CD14-positive monocyte (primary cell): ENCODE measurements around the gene SUSD6. TPM values are rescaled to one million over a fixed set of nuclear protein-coding genes. Genes with fewer than 3 reads are reported as not detected.
"Not testable (repeated sequence)": the region's sequence is repeated elsewhere in the genome, so short reads cannot be mapped to it uniquely, and the experiment has no call there.

ENCODE experiments used
- DNase-seq, 3 donors: peaks; one replicate each; pipeline ENCODE4 v3.0.0-alpha.2; 2011 to 2022
- H2AFZ ChIP-seq: 2 replicates; pipeline ENCODE4 v1.6.0; 2012; ENCODE audit warnings: mild to moderate bottlenecking, low read depth, low read length, inconsistent platforms; ENCODE audit not compliant: insufficient read depth, poor library complexity, severe bottlenecking
- H3K27ac ChIP-seq, 2 donors: 1 replicate in 1 of 2; 2 replicates in 1 of 2; pipeline ENCODE4 v1.5.1; 2012 to 2013; ENCODE audit warnings: low read length in 2 of 2, control low read depth in 1 of 2, inconsistent platforms in 1 of 2, low read depth in 1 of 2, mild to moderate bottlenecking in 1 of 2
- H3K27me3 ChIP-seq, 2 donors: one replicate each; pipeline versions ENCODE4 v1.6.0 to v1.6.1; 2011 to 2013; ENCODE audit warnings: low read length in 2 of 2; ENCODE audit not compliant: control insufficient read depth in 2 of 2, insufficient read depth in 2 of 2
- H3K36me3 ChIP-seq, 2 donors: replicated peaks in 1 of 2; 1 replicate in 1 of 2; 2 replicates in 1 of 2; pipeline versions ENCODE4 v1.5.1 to v1.6.1; 2012 to 2013; ENCODE audit warnings: low read length in 2 of 2, control low read depth in 1 of 2, inconsistent platforms in 1 of 2, mild to moderate bottlenecking in 1 of 2; ENCODE audit not compliant: insufficient read depth in 2 of 2, control insufficient read depth in 1 of 2
- H3K4me1 ChIP-seq, 2 donors: 1 replicate in 1 of 2; 2 replicates in 1 of 2; pipeline versions ENCODE4 v1.5.1 to v1.6.1; 2012 to 2013; ENCODE audit warnings: low read length in 2 of 2, control low read depth in 1 of 2, inconsistent platforms in 1 of 2, mild to moderate bottlenecking in 1 of 2, moderate library complexity in 1 of 2; ENCODE audit not compliant: insufficient read depth in 2 of 2, control insufficient read depth in 1 of 2
- H3K4me2 ChIP-seq: replicated peaks from 2 replicates; pipeline ENCODE3; 2012; ENCODE audit warnings: low read length, moderate library complexity, mild to moderate bottlenecking; ENCODE audit not compliant: poor library complexity, severe bottlenecking; ENCODE audit errors: extremely low read depth
- H3K4me3 ChIP-seq, 3 experiments: fragments of 200-600 bp in 1 of 3; sonication (generic) in 1 of 3; replicated peaks in 1 of 3; 1 replicate in 2 of 3; 2 replicates in 1 of 3; pipeline ENCODE4 v1.5.1; 2011 to 2013; ENCODE audit warnings: low read length in 3 of 3, mild to moderate bottlenecking in 3 of 3, control low read depth in 2 of 3, low read depth in 2 of 3, inconsistent platforms in 1 of 3, moderate library complexity in 1 of 3
- H3K79me2 ChIP-seq: 2 replicates; pipeline ENCODE4 v1.6.0; 2012; ENCODE audit warnings: mild to moderate bottlenecking, control low read depth, inconsistent platforms, low read length, moderate library complexity; ENCODE audit not compliant: insufficient read depth
- H3K9ac ChIP-seq: 2 replicates; pipeline ENCODE4 v1.6.0; 2017; ENCODE audit warnings: low read length, mild to moderate bottlenecking; ENCODE audit not compliant: insufficient read depth, poor library complexity, severe bottlenecking
- H3K9me3 ChIP-seq, 2 donors: replicated peaks in 1 of 2; 1 replicate in 1 of 2; 2 replicates in 1 of 2; pipeline versions ENCODE4 v1.5.1 to v1.6.1; 2012 to 2013; ENCODE audit warnings: low read length in 2 of 2, control low read depth in 1 of 2; ENCODE audit not compliant: control insufficient read depth in 1 of 2, insufficient read depth in 1 of 2
- H4K20me1 ChIP-seq: 2 replicates; pipeline ENCODE4 v1.6.0; 2012; ENCODE audit warnings: mild to moderate bottlenecking, low read length, control low read depth, moderate library complexity; ENCODE audit not compliant: insufficient read depth
- H3K27ac Mint-ChIP-seq, 7 donors: one replicate each; pipeline ENCODE4 v1.8.0; 2020; ENCODE audit warnings: mild to moderate bottlenecking in 7 of 7, mixed read lengths in 7 of 7, moderate library complexity in 6 of 7, inconsistent platforms in 2 of 7
- H3K27me3 Mint-ChIP-seq, 3 donors: one replicate each; pipeline ENCODE4 v1.8.0; 2021 to 2022; ENCODE audit warnings: low read depth in 3 of 3, mild to moderate bottlenecking in 3 of 3, mixed read lengths in 3 of 3, moderate library complexity in 3 of 3, inconsistent platforms in 1 of 3
- H3K36me3 Mint-ChIP-seq, 2 donors: one replicate each; pipeline ENCODE4 v1.8.0; 2020; ENCODE audit warnings: mixed read lengths in 2 of 2, inconsistent platforms in 1 of 2, mild to moderate bottlenecking in 1 of 2
- H3K4me1 Mint-ChIP-seq: one replicate; pipeline ENCODE4 v1.8.0; 2020; ENCODE audit warnings: mild to moderate bottlenecking, mixed read lengths
- H3K4me3 Mint-ChIP-seq, 2 donors: one replicate each; pipeline ENCODE4 v1.8.0; 2020; ENCODE audit warnings: mild to moderate bottlenecking in 2 of 2, mixed read lengths in 2 of 2, moderate library complexity in 1 of 2
- H3K9me3 Mint-ChIP-seq, 7 donors: one replicate each; pipeline ENCODE4 v1.8.0; 2020 to 2022; ENCODE audit warnings: mixed read lengths in 7 of 7, mild to moderate bottlenecking in 6 of 7, moderate library complexity in 6 of 7, inconsistent platforms in 2 of 7
- WGBS: methylation state at CpG from one replicate; pipeline ENCODE4 v1.1.5; 2013; ENCODE audit warnings: missing lambda C conversion rate; ENCODE audit not compliant: insufficient coverage; 5-methylcytosine and 5-hydroxymethylcytosine counted together
- intact Hi-C, 2 donors: fragments of 100-400 bp; cut with micrococcal nuclease; formaldehyde crosslinking; loops; one replicate each; pipeline versions ENCODE4 v1.15.0 to v1.15.1; 2023
- polyA plus RNA-seq, 3 donors: library from polyadenylated mRNA; depleted of rRNA in 1 of 3; unstranded in 2 of 3; stranded (reverse) in 1 of 3; fragments of 300-500 nt in 2 of 3; fragments of >200 nt in 1 of 3; fragmentation: Illumina TruSeq in 2 of 3; gene quantifications; 1 replicate in 2 of 3; 2 replicates in 1 of 3; pipeline ENCODE4 v1.2.3, GENCODE V29; 2012 to 2021
- TF ChIP-seq, protein P1 (sequence below): fragments of 200-600 bp; IDR thresholded peaks from one replicate; pipeline ENCODE4 v1.8.0; 2022; ENCODE audit warnings: antibody characterized with exemption, mild to moderate bottlenecking

The SUSD6 gene
- polyA plus RNA-seq, 3 donors, result 17.3 to 81.8 (median 30.1) TPM

- H3K27me3 ChIP-seq, result no peaks in the 10 kb centered on the region
- Mint-ChIP-seq H3K9me3 (no peaks in the 10 kb centered on the region), H3K27me3 (peaks cover 0 to 4% (median 3%) of the 10 kb centered on the region in 3 donors), H3K36me3 (no peaks in the 10 kb centered on the region), H3K27ac (no peak overlapping the region), H3K4me1 (no peaks in the 10 kb centered on the region), H3K4me3 (no peak overlapping the region)
- no peaks in the 10 kb centered on the region for H4K20me1 ChIP-seq
- H3K9ac ChIP-seq, result no peak overlapping the region
- no peaks in the 10 kb centered on the region for H3K36me3 ChIP-seq
- no peaks in the 10 kb centered on the region for H3K79me2 ChIP-seq
- intact Hi-C loops, result no loop called here
- no peak overlapping the region for H3K4me3 ChIP-seq
- no peak for DNase-seq
- H3K9me3 ChIP-seq, result no peaks in the 10 kb centered on the region
- H3K27ac ChIP-seq, result no peak overlapping the region
- TF ChIP-seq, protein P1, sequence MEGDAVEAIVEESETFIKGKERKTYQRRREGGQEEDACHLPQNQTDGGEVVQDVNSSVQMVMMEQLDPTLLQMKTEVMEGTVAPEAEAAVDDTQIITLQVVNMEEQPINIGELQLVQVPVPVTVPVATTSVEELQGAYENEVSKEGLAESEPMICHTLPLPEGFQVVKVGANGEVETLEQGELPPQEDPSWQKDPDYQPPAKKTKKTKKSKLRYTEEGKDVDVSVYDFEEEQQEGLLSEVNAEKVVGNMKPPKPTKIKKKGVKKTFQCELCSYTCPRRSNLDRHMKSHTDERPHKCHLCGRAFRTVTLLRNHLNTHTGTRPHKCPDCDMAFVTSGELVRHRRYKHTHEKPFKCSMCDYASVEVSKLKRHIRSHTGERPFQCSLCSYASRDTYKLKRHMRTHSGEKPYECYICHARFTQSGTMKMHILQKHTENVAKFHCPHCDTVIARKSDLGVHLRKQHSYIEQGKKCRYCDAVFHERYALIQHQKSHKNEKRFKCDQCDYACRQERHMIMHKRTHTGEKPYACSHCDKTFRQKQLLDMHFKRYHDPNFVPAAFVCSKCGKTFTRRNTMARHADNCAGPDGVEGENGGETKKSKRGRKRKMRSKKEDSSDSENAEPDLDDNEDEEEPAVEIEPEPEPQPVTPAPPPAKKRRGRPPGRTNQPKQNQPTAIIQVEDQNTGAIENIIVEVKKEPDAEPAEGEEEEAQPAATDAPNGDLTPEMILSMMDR, result no peak
- no peak overlapping the region for H2AFZ ChIP-seq
- no peaks in the 10 kb centered on the region for H3K4me1 ChIP-seq
- 100% methylated on average over 3 of the region's 6 CpGs for WGBS
- H3K4me2 ChIP-seq, result no peak overlapping the region
These were observed 16.6 kb upstream of the SUSD6 start for GRCh38 chr14:69594846-69595245.

DNA sequence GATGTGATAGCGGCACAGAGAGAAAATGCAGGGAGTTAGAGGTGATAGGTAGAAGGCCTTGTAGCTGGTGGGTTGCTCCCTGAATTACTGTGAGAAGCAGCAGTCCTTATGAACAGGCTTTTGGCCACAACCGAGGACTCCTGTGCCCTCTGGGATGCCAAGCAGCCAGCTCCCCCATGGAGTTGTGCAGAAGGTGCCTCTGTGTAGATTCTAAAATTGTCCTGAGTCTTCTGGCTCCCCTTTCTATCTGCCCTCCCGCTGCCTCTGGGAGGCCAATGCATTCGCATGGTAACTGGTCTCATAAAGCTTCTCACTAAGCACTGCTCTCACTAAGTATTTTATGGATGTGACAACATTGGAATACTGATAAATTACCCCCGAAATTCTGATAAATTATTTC is 16.1 kb upstream of the SUSD6 start:
- no peak overlapping the region for H3K9ac ChIP-seq
- no peaks in the 10 kb centered on the region for H3K79me2 ChIP-seq
- intact Hi-C loops, result no loop called here
- no peaks in the 10 kb centered on the region for H3K36me3 Mint-ChIP-seq
- TF ChIP-seq, protein P1, result no peak
- no peaks in the 10 kb centered on the region for H3K4me1 ChIP-seq
- H3K4me1 Mint-ChIP-seq, result no peaks in the 10 kb centered on the region
- peaks cover 0 to 4% (median 3%) of the 10 kb centered on the region in 3 donors for H3K27me3 Mint-ChIP-seq
- no peak overlapping the region for H3K27ac Mint-ChIP-seq
- H3K27me3 ChIP-seq, result no peaks in the 10 kb centered on the region
- no peak for DNase-seq
- no peak overlapping the region for H2AFZ ChIP-seq
- H3K27ac ChIP-seq, result no peak overlapping the region
- no peak overlapping the region for H3K4me3 Mint-ChIP-seq
- H3K9me3 ChIP-seq, result no peaks in the 10 kb centered on the region
- H4K20me1 ChIP-seq, result no peaks in the 10 kb centered on the region
- H3K9me3 Mint-ChIP-seq, result no peaks in the 10 kb centered on the region
- H3K36me3 ChIP-seq, result no peaks in the 10 kb centered on the region
- H3K4me2 ChIP-seq, result no peak overlapping the region
- 100% methylated on average over 2 of the region's 5 CpGs for WGBS
- no peak overlapping the region for H3K4me3 ChIP-seq

DNA sequence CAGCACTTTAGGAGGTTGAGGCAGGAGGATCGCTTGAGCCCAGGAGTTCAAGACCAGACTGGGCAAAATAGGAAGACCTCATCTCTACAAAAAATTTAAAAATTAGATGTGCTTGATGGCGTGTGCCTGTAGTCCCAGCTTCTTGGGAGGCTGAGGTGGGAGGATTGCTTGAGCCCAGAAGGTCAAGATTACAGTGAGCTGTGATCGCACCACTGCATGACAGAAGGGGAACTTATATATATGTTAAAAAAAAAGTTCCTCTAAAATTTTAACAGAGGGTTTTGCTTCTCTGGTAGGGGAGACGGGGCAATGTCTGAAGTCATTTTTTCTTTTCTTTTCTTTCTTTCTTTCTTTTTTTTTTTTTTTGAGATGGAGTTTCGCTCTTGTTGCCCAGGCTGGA is 12.0 kb upstream of the SUSD6 start:
- H3K9ac ChIP-seq, DNase-seq, intact Hi-C loops, H3K4me3 Mint-ChIP-seq, H3K4me1 ChIP-seq, H3K79me2 ChIP-seq, H3K27ac ChIP-seq, H3K27me3 ChIP-seq, H3K27me3 Mint-ChIP-seq, H3K36me3 ChIP-seq, H3K9me3 ChIP-seq, H3K4me3 ChIP-seq, H3K36me3 Mint-ChIP-seq, H2AFZ ChIP-seq, H3K9me3 Mint-ChIP-seq, H3K4me1 Mint-ChIP-seq, H4K20me1 ChIP-seq, H3K27ac Mint-ChIP-seq, H3K4me2 ChIP-seq: not testable (repeated sequence)
- WGBS, result no CpG with 5 or more reads among the region's 5 CpGs
